T-helper 2 cell treated with Interferon-gamma antibody and Interleukin-4, amounts not matched to agents 5 μg/mL and 100 μg/mL, for 36 hours (primary cell): ENCODE measurements around the gene ALLC.
"Not testable (repeated sequence)": the region's sequence is repeated elsewhere in the genome, so short reads cannot be mapped to it uniquely, and the experiment has no call there.

Source experiments
- DNase-seq: peaks from one replicate; pipeline ENCODE4 v3.0.0; 2021; ENCODE audit warnings: low spot score
- H3K27ac Mint-ChIP-seq: one replicate; pipeline ENCODE4 v1.8.0; 2021; ENCODE audit warnings: mild to moderate bottlenecking, mixed read lengths
- H3K27me3 Mint-ChIP-seq: one replicate; pipeline ENCODE4 v1.8.0; 2021; ENCODE audit warnings: low read depth, mixed read lengths
- H3K36me3 Mint-ChIP-seq: one replicate; pipeline ENCODE4 v1.8.0; 2021; ENCODE audit warnings: low read depth, mixed read lengths
- H3K4me1 Mint-ChIP-seq: one replicate; pipeline ENCODE4 v1.8.0; 2021; ENCODE audit warnings: low read depth, mixed read lengths
- H3K4me3 Mint-ChIP-seq: one replicate; pipeline ENCODE4 v1.8.0; 2022; ENCODE audit warnings: mild to moderate bottlenecking, moderate library complexity, mixed read lengths
- H3K9me3 Mint-ChIP-seq: one replicate; pipeline ENCODE4 v1.8.0; 2021; ENCODE audit warnings: mixed read lengths

ALLC gene

GRCh38 chr2:3631851-3632659 lies 25.9 kb upstream of the ALLC start:
- no peak for DNase-seq
- no peaks in the 10 kb centered on the region for H3K4me1 Mint-ChIP-seq

GRCh38 chr2:3633089-3633981 lies 24.7 kb upstream of the ALLC start:
- H3K36me3 Mint-ChIP-seq, result no peaks in the 10 kb centered on the region
- no peaks in the 10 kb centered on the region for H3K4me1 Mint-ChIP-seq
- H3K4me3 Mint-ChIP-seq, result no peak overlapping the region
- H3K27me3 Mint-ChIP-seq, result no peaks in the 10 kb centered on the region
- H3K9me3 Mint-ChIP-seq, result no peaks in the 10 kb centered on the region
- H3K27ac Mint-ChIP-seq, result no peak overlapping the region
- no peak for DNase-seq

More at GRCh38 chr2:3631851-3632659, 25.9 kb upstream of the ALLC start:
- H3K27ac Mint-ChIP-seq, result no peak overlapping the region
- no peaks in the 10 kb centered on the region for H3K36me3 Mint-ChIP-seq
- no peaks in the 10 kb centered on the region for H3K9me3 Mint-ChIP-seq
- H3K4me3 Mint-ChIP-seq, result no peak overlapping the region
- no peaks in the 10 kb centered on the region for H3K27me3 Mint-ChIP-seq

GRCh38 chr2:3633982-3634595 lies 23.9 kb upstream of the ALLC start:
- Mint-ChIP-seq H3K36me3 (no peaks in the 10 kb centered on the region), H3K4me1 (no peaks in the 10 kb centered on the region), H3K27ac (no peak overlapping the region), H3K27me3 (no peaks in the 10 kb centered on the region), H3K9me3 (no peaks in the 10 kb centered on the region), H3K4me3 (no peak overlapping the region)
- DNase-seq, result no peak

GRCh38 chr2:3634596-3635121 lies 23.3 kb upstream of the ALLC start:
- Mint-ChIP-seq H3K27me3 (no peaks in the 10 kb centered on the region), H3K9me3 (no peaks in the 10 kb centered on the region), H3K4me1 (no peaks in the 10 kb centered on the region), H3K36me3 (no peaks in the 10 kb centered on the region), H3K27ac (no peak overlapping the region), H3K4me3 (no peak overlapping the region)
- DNase-seq, result no peak

GRCh38 chr2:3635171-3635974 lies 22.6 kb upstream of the ALLC start:
- no peak for DNase-seq
- Mint-ChIP-seq H3K36me3 (no peaks in the 10 kb centered on the region), H3K27me3 (no peaks in the 10 kb centered on the region), H3K27ac (no peak overlapping the region), H3K9me3 (no peaks in the 10 kb centered on the region), H3K4me3 (no peak overlapping the region), H3K4me1 (no peaks in the 10 kb centered on the region)

GRCh38 chr2:3635975-3636327 lies 22.0 kb upstream of the ALLC start:
- not testable (repeated sequence) for H3K4me1 Mint-ChIP-seq, H3K27ac Mint-ChIP-seq, H3K4me3 Mint-ChIP-seq, H3K36me3 Mint-ChIP-seq, H3K9me3 Mint-ChIP-seq, H3K27me3 Mint-ChIP-seq, DNase-seq

- Mint-ChIP-seq H3K27ac (no peak overlapping the region), H3K9me3 (no peaks in the 10 kb centered on the region), H3K4me3 (no peak overlapping the region), H3K27me3 (no peaks in the 10 kb centered on the region), H3K4me1 (no peaks in the 10 kb centered on the region), H3K36me3 (no peaks in the 10 kb centered on the region)
- no peak for DNase-seq
These were observed 21.3 kb upstream of the ALLC start for GRCh38 chr2:3636586-3637310.

GRCh38 chr2:3637311-3637675 lies 20.7 kb upstream of the ALLC start:
- Mint-ChIP-seq H3K27me3 (no peaks in the 10 kb centered on the region), H3K27ac (no peak overlapping the region), H3K4me3 (no peak overlapping the region), H3K9me3 (no peaks in the 10 kb centered on the region), H3K4me1 (no peaks in the 10 kb centered on the region), H3K36me3 (no peaks in the 10 kb centered on the region)
- no peak for DNase-seq

GRCh38 chr2:3637692-3638455 lies 20.1 kb upstream of the ALLC start:
- H3K27ac Mint-ChIP-seq, result no peak overlapping the region
- H3K4me3 Mint-ChIP-seq, result no peak overlapping the region
- H3K36me3 Mint-ChIP-seq, result no peaks in the 10 kb centered on the region
- H3K4me1 Mint-ChIP-seq, result no peaks in the 10 kb centered on the region
- no peaks in the 10 kb centered on the region for H3K9me3 Mint-ChIP-seq
- no peaks in the 10 kb centered on the region for H3K27me3 Mint-ChIP-seq
- DNase-seq, result no peak

GRCh38 chr2:3638456-3638810 lies 19.6 kb upstream of the ALLC start:
- no peak for DNase-seq
- Mint-ChIP-seq H3K4me3 (no peak overlapping the region), H3K4me1 (no peaks in the 10 kb centered on the region), H3K36me3 (no peaks in the 10 kb centered on the region), H3K9me3 (no peaks in the 10 kb centered on the region), H3K27me3 (no peaks in the 10 kb centered on the region), H3K27ac (no peak overlapping the region)

GRCh38 chr2:3639015-3639630 lies 18.9 kb upstream of the ALLC start:
- H3K4me3 Mint-ChIP-seq, result no peak overlapping the region

GRCh38 chr2:3639653-3640052 lies 18.3 kb upstream of the ALLC start:
- no peaks in the 10 kb centered on the region for H3K36me3 Mint-ChIP-seq

More at GRCh38 chr2:3639015-3639630, 18.9 kb upstream of the ALLC start:
- Mint-ChIP-seq H3K36me3 (no peaks in the 10 kb centered on the region), H3K27ac (no peak overlapping the region), H3K9me3 (no peaks in the 10 kb centered on the region), H3K27me3 (no peaks in the 10 kb centered on the region), H3K4me1 (no peaks in the 10 kb centered on the region)
- no peak for DNase-seq

More at GRCh38 chr2:3639653-3640052, 18.3 kb upstream of the ALLC start:
- Mint-ChIP-seq H3K4me3 (no peak overlapping the region), H3K27ac (no peak overlapping the region), H3K27me3 (no peaks in the 10 kb centered on the region), H3K9me3 (no peaks in the 10 kb centered on the region), H3K4me1 (no peaks in the 10 kb centered on the region)
- no peak for DNase-seq
